ENCODE measurements around the gene MGST2. TPM values are rescaled to one million over a fixed set of nuclear protein-coding genes. Genes with fewer than 3 reads are reported as not detected.

Gene MGST2
- polyA plus RNA-seq, 1 donor from 2014 or later, result 2.0 TPM

- Histone ChIP-seq H3K9ac (ENCODE audit: low read length) (no peak overlapping the region), H4K20me1 (ENCODE audit: insufficient read depth) (no peaks in the 10 kb centered on the region), H2AFZ (ENCODE audit: low read depth, low read length) (no peak overlapping the region), H3K4me3 (ENCODE audit: low read length) (peak overlapping the region; percentile 36), H3K36me3 (ENCODE audit: insufficient read depth, low read length) (no peaks in the 10 kb centered on the region), H3K79me2 (replicated peaks; ENCODE audit: insufficient read depth, low read length) (no peaks in the 10 kb centered on the region), H3F3A (ENCODE audit: insufficient read depth, low read length, poor library complexity, severe bottlenecking) (peaks cover 8% of the 10 kb centered on the region), H3K4me2 (ENCODE audit: low read length) (no peak overlapping the region), H3K27ac (ENCODE audit: low read length) (peak overlapping the region; percentile 66), H3K27me3 (ENCODE audit: insufficient read depth, low read depth, low read length) (no peaks in the 10 kb centered on the region), H3K9me2 (ENCODE audit: insufficient read depth, low read length) (no peaks in the 10 kb centered on the region), H3K9me3 (ENCODE audit: low read length) (no peaks in the 10 kb centered on the region)
- TF ChIP-seq SMC3 (conservative IDR thresholded peaks at IDR 0.05; ENCODE audit: poor library complexity), result no peak
- TF ChIP-seq TAF1 (IDR thresholded peaks at IDR 0.05; ENCODE audit: low read depth), result no peak
- TF ChIP-seq CTCF (IDR thresholded peaks at IDR 0.05; ENCODE audit: poor library complexity, severe bottlenecking), result no peak
- TF ChIP-seq EP300 (conservative IDR thresholded peaks at IDR 0.05; ENCODE audit: poor library complexity, severe bottlenecking), result no peak
- no peak for TF ChIP-seq RAD21 (conservative IDR thresholded peaks at IDR 0.05)
- TF ChIP-seq POLR2AphosphoS5 (IDR thresholded peaks at IDR 0.05), result no peak
- no peak for TF ChIP-seq EZH2 (IDR thresholded peaks at IDR 0.05; ENCODE audit: borderline replicate concordance, insufficient read depth, low read length, poor library complexity, severe bottlenecking)
- TF ChIP-seq MXI1 (conservative IDR thresholded peaks at IDR 0.05; ENCODE audit: poor library complexity, severe bottlenecking), result no peak
- no peak for TF ChIP-seq REST (IDR thresholded peaks at IDR 0.05; ENCODE audit: borderline replicate concordance)
These were observed 84.3 kb downstream of the MGST2 start for GRCh38 chr4:139749835-139750498.

GRCh38 chr4:139753686-139754085 is 88.1 kb downstream of the MGST2 start:
- no peak overlapping the region for H3K4me3 ChIP-seq (ENCODE audit: low read length)
- H4K20me1 ChIP-seq (ENCODE audit: insufficient read depth), result no peaks in the 10 kb centered on the region
- H3K79me2 ChIP-seq (replicated peaks; ENCODE audit: insufficient read depth, low read length), result no peaks in the 10 kb centered on the region
- TF ChIP-seq REST (IDR thresholded peaks at IDR 0.05; ENCODE audit: borderline replicate concordance) (no peak), RAD21 (conservative IDR thresholded peaks at IDR 0.05) (no peak), MXI1 (conservative IDR thresholded peaks at IDR 0.05; ENCODE audit: poor library complexity, severe bottlenecking) (no peak), EZH2 (IDR thresholded peaks at IDR 0.05; ENCODE audit: borderline replicate concordance, insufficient read depth, low read length, poor library complexity, severe bottlenecking) (no peak), SMC3 (conservative IDR thresholded peaks at IDR 0.05; ENCODE audit: poor library complexity) (no peak), CTCF (IDR thresholded peaks at IDR 0.05; ENCODE audit: poor library complexity, severe bottlenecking) (no peak), EP300 (conservative IDR thresholded peaks at IDR 0.05; ENCODE audit: poor library complexity, severe bottlenecking) (no peak), TAF1 (IDR thresholded peaks at IDR 0.05; ENCODE audit: low read depth) (no peak), POLR2AphosphoS5 (IDR thresholded peaks at IDR 0.05) (no peak)
- no peaks in the 10 kb centered on the region for H3K9me2 ChIP-seq (ENCODE audit: insufficient read depth, low read length)
- H3K36me3 ChIP-seq (ENCODE audit: insufficient read depth, low read length), result no peaks in the 10 kb centered on the region
- H3K27me3 ChIP-seq (ENCODE audit: insufficient read depth, low read depth, low read length), result no peaks in the 10 kb centered on the region
- no peak overlapping the region for H3K4me2 ChIP-seq (ENCODE audit: low read length)
- no peak overlapping the region for H2AFZ ChIP-seq (ENCODE audit: low read depth, low read length)
- H3F3A ChIP-seq (ENCODE audit: insufficient read depth, low read length, poor library complexity, severe bottlenecking), result peaks cover 8% of the 10 kb centered on the region
- H3K9ac ChIP-seq (ENCODE audit: low read length), result no peak overlapping the region
- H3K9me3 ChIP-seq (ENCODE audit: low read length), result no peaks in the 10 kb centered on the region
- H3K27ac ChIP-seq (ENCODE audit: low read length), result no peak overlapping the region

All from neural cell (in vitro differentiated cells).